NCI-H2081 treated with DMSO at 0.1 percent for 48 hours (cell line): ENCODE results near the gene DPH1.

ENCODE experiments used
- DNase-seq: peaks from one replicate; lab custom pipeline; 2025; lab: John Stamatoyannopoulos, UW

Gene DPH1

GRCh38 chr17:2050300-2051060 is 20.5 kb downstream of the DPH1 start:
- DNase-seq = no peak

GRCh38 chr17:2051061-2051932 is 21.3 kb downstream of the DPH1 start:
- no peak for DNase-seq

- DNase-seq = no peak
Measured at GRCh38 chr17:2051933-2052559, 22.1 kb downstream of the DPH1 start.

- DNase-seq = no peak
Measured at GRCh38 chr17:2053380-2054261, 23.7 kb downstream of the DPH1 start.

- no peak for DNase-seq
Measured at GRCh38 chr17:2054262-2054511, 24.2 kb downstream of the DPH1 start.

GRCh38 chr17:2054512-2055291 is 24.7 kb downstream of the DPH1 start, which contains the start of gene HIC1:
Gene HIC1, plus strand, starts transcription at chr17:2055103. Its CDS starts 1,588 bp downstream, at chr17:2056691.
- DNase-seq = no peak

- no peak for DNase-seq
Measured at GRCh38 chr17:2055292-2056205, 25.6 kb downstream of the DPH1 start.

- DNase-seq = no peak
Measured at GRCh38 chr17:2056206-2057174, 26.5 kb downstream of the DPH1 start.

GRCh38 chr17:2057175-2057759 is 27.3 kb downstream of the DPH1 start:
- no peak for DNase-seq

GRCh38 chr17:2057760-2058585 is 28.0 kb downstream of the DPH1 start:
- DNase-seq = no peak

GRCh38 chr17:2058586-2059546 is 28.9 kb downstream of the DPH1 start:
- DNase-seq = no peak

- no peak for DNase-seq
Measured at GRCh38 chr17:2059547-2060384, 29.8 kb downstream of the DPH1 start.

- DNase-seq = no peak
Measured at GRCh38 chr17:2060385-2060658, 30.4 kb downstream of the DPH1 start.

GRCh38 chr17:2060681-2061440 is 30.9 kb downstream of the DPH1 start:
- no peak for DNase-seq

GRCh38 chr17:2061441-2061958 is 31.5 kb downstream of the DPH1 start:
- no peak for DNase-seq
